Amniotic epithelial cell (primary cell): ENCODE data around the gene MRPL43.
A peak's percentile ranks its signal among the peaks of the same experiment; 100 is the strongest.
"Not testable (repeated sequence)": the region's sequence is repeated elsewhere in the genome, so short reads cannot be mapped to it uniquely, and the experiment has no call there.

Source experiments
- DNase-seq: peaks from one replicate; pipeline ENCODE4 v3.0.0-alpha.2; 2010; ENCODE audit warnings: low read depth

The MRPL43 gene

GRCh38 chr10:100982916-100983830, 4.1 kb downstream of the MRPL43 start:
- no peak for DNase-seq

- no peak for DNase-seq
Measured at GRCh38 chr10:100981178-100981772, 6.0 kb downstream of the MRPL43 start.

- DNase-seq = no peak
Measured at GRCh38 chr10:100980711-100981110, 6.6 kb downstream of the MRPL43 start.

GRCh38 chr10:100980311-100980710, 7.0 kb downstream of the MRPL43 start:
- no peak for DNase-seq

- DNase-seq = no peak
Measured at GRCh38 chr10:100979791-100980272, 7.5 kb downstream of the MRPL43 start.

- no peak for DNase-seq
Measured at GRCh38 chr10:100978901-100979195, 8.4 kb downstream of the MRPL43 start.

- no peak for DNase-seq
Measured at GRCh38 chr10:100978121-100978900, 9.0 kb downstream of the MRPL43 start.

- no peak for DNase-seq
Measured at GRCh38 chr10:100977436-100977835, 9.9 kb downstream of the MRPL43 start.

- no peak for DNase-seq
Measured at GRCh38 chr10:100976906-100977305, 10.4 kb downstream of the MRPL43 start.

- DNase-seq = not testable (repeated sequence)
Measured at GRCh38 chr10:100975397-100975796, 11.9 kb downstream of the MRPL43 start.

GRCh38 chr10:100972904-100973535, 14.3 kb downstream of the MRPL43 start:
- no peak for DNase-seq

- DNase-seq = no peak
Measured at GRCh38 chr10:100972115-100972903, 15.0 kb downstream of the MRPL43 start.

- DNase-seq = no peak
Measured at GRCh38 chr10:100970914-100971811, 16.1 kb downstream of the MRPL43 start.

GRCh38 chr10:100970076-100970913, 17.0 kb downstream of the MRPL43 start:
- peak; percentile 22 for DNase-seq

- DNase-seq = no peak
Measured at GRCh38 chr10:100969187-100970075, 17.9 kb downstream of the MRPL43 start, which contains the start of gene SEMA4G. TSS of gene SEMA4G (plus strand) at chr10:100969504. CDS start at chr10:100972913, 3,409 bp downstream.

- DNase-seq = no peak
Measured at GRCh38 chr10:100968863-100969186, 18.5 kb downstream of the MRPL43 start.

GRCh38 chr10:100968062-100968736, 19.1 kb downstream of the MRPL43 start:
- DNase-seq = no peak

- no peak for DNase-seq
Measured at GRCh38 chr10:100967332-100967731, 20.0 kb downstream of the MRPL43 start.
